ENCODE measurements around the gene VKORC1L1. TPM values are rescaled to one million over a fixed set of nuclear protein-coding genes. Genes with fewer than 3 reads are reported as not detected.

Gene VKORC1L1
- total and polyA plus RNA-seq, 9 of the 15 experiments (the other 6 are each of a cell fraction or from before 2014, with no cell fraction given): 6.8 to 36.5 (median 19.3) TPM

- TF ChIP-seq, protein P1, sequence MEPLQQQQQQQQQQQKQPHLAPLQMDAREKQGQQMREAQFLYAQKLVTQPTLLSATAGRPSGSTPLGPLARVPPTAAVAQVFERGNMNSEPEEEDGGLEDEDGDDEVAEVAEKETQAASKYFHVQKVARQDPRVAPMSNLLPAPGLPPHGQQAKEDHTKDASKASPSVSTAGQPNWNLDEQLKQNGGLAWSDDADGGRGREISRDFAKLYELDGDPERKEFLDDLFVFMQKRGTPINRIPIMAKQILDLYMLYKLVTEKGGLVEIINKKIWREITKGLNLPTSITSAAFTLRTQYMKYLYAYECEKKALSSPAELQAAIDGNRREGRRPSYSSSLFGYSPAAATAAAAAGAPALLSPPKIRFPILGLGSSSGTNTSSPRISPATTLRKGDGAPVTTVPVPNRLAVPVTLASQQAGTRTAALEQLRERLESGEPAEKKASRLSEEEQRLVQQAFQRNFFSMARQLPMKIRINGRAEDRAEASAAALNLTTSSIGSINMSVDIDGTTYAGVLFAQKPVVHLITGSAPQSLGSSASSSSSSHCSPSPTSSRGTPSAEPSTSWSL (CRISPR knock-in tag; IDR thresholded peaks at IDR 0.05; ENCODE audit: borderline replicate concordance): no peak
- TF ChIP-seq NRF1 (conservative IDR thresholded peaks at IDR 0.05 in 1 of 2, IDR thresholded peaks at IDR 0.05 in 1 of 2) (peak; percentile 62 to 68), NR2C2 (CRISPR knock-in tag; IDR thresholded peaks at IDR 0.05) (no peak), NR2C2 (tag; IDR thresholded peaks at IDR 0.05) (no peak), BRCA1 (IDR thresholded peaks at IDR 0.05) (no peak), BRCA1 (CRISPR knock-in tag; IDR thresholded peaks at IDR 0.05) (no peak), ZNF165 (CRISPR knock-in tag; IDR thresholded peaks at IDR 0.05; ENCODE audit: borderline replicate concordance) (no peak), CEBPB (tag; IDR thresholded peaks at IDR 0.05) (peak; percentile 95)
- TF ChIP-seq, protein P2, sequence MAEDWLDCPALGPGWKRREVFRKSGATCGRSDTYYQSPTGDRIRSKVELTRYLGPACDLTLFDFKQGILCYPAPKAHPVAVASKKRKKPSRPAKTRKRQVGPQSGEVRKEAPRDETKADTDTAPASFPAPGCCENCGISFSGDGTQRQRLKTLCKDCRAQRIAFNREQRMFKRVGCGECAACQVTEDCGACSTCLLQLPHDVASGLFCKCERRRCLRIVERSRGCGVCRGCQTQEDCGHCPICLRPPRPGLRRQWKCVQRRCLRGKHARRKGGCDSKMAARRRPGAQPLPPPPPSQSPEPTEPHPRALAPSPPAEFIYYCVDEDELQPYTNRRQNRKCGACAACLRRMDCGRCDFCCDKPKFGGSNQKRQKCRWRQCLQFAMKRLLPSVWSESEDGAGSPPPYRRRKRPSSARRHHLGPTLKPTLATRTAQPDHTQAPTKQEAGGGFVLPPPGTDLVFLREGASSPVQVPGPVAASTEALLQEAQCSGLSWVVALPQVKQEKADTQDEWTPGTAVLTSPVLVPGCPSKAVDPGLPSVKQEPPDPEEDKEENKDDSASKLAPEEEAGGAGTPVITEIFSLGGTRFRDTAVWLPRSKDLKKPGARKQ (CRISPR knock-in tag; IDR thresholded peaks at IDR 0.05): no peak
- TF ChIP-seq, protein P3, sequence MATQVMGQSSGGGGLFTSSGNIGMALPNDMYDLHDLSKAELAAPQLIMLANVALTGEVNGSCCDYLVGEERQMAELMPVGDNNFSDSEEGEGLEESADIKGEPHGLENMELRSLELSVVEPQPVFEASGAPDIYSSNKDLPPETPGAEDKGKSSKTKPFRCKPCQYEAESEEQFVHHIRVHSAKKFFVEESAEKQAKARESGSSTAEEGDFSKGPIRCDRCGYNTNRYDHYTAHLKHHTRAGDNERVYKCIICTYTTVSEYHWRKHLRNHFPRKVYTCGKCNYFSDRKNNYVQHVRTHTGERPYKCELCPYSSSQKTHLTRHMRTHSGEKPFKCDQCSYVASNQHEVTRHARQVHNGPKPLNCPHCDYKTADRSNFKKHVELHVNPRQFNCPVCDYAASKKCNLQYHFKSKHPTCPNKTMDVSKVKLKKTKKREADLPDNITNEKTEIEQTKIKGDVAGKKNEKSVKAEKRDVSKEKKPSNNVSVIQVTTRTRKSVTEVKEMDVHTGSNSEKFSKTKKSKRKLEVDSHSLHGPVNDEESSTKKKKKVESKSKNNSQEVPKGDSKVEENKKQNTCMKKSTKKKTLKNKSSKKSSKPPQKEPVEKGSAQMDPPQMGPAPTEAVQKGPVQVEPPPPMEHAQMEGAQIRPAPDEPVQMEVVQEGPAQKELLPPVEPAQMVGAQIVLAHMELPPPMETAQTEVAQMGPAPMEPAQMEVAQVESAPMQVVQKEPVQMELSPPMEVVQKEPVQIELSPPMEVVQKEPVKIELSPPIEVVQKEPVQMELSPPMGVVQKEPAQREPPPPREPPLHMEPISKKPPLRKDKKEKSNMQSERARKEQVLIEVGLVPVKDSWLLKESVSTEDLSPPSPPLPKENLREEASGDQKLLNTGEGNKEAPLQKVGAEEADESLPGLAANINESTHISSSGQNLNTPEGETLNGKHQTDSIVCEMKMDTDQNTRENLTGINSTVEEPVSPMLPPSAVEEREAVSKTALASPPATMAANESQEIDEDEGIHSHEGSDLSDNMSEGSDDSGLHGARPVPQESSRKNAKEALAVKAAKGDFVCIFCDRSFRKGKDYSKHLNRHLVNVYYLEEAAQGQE (IDR thresholded peaks at IDR 0.05; ENCODE audit: borderline replicate concordance): peak; percentile 1; the same call in 1 of the 2 replicates
- TF ChIP-seq, protein P3 (CRISPR knock-in tag; IDR thresholded peaks at IDR 0.05; ENCODE audit: low read depth): no peak
- TF ChIP-seq, protein P4, sequence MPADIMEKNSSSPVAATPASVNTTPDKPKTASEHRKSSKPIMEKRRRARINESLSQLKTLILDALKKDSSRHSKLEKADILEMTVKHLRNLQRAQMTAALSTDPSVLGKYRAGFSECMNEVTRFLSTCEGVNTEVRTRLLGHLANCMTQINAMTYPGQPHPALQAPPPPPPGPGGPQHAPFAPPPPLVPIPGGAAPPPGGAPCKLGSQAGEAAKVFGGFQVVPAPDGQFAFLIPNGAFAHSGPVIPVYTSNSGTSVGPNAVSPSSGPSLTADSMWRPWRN (IDR thresholded peaks at IDR 0.05; ENCODE audit: low read depth): 0 out of 2 replicates have a peak, but pooled peaks have one; percentile 46
These were observed 54.9 kb downstream of the VKORC1L1 start (continued) for GRCh38 chr7:65927489-65928448.
